ENCODE data around the gene ZNF836. TPM values are rescaled to one million over a fixed set of nuclear protein-coding genes. Genes with fewer than 3 reads are reported as not detected.

ZNF836 gene
- total and polyA plus RNA-seq, 2 of the 13 experiments (the other 11 are each of a cell fraction or from before 2014, with no cell fraction given): 1.6 to 5.3 TPM

GRCh38 chr19:52138278-52138982 is 33.0 kb downstream of the ZNF836 start (continued):
- 0 out of 2 replicates have a peak, but pooled peaks have one; percentile 21 for TF ChIP-seq ZBTB39 (CRISPR knock-in tag; IDR thresholded peaks at IDR 0.05)
- TF ChIP-seq ZNF503 (CRISPR knock-in tag; IDR thresholded peaks at IDR 0.05): no peak
- TF ChIP-seq FOXJ3 (CRISPR knock-in tag; IDR thresholded peaks at IDR 0.05; ENCODE audit: borderline replicate concordance): no peak
- no peak for TF ChIP-seq RBM39 (IDR thresholded peaks at IDR 0.05; ENCODE audit: low read depth, low read length, poor library complexity, severe bottlenecking)
- TF ChIP-seq ZNF782 (CRISPR knock-in tag; IDR thresholded peaks at IDR 0.05; ENCODE audit: borderline replicate concordance): no peak
- TF ChIP-seq NFYC (CRISPR knock-in tag; IDR thresholded peaks at IDR 0.05): no peak
- TF ChIP-seq NCOA2 (CRISPR knock-in tag; IDR thresholded peaks at IDR 0.05): no peak
- no peak for TF ChIP-seq IRF2 (CRISPR knock-in tag; IDR thresholded peaks at IDR 0.05)
- TF ChIP-seq MTF1 (CRISPR knock-in tag; IDR thresholded peaks at IDR 0.05): no peak
- no peak for TF ChIP-seq RARG (CRISPR knock-in tag; IDR thresholded peaks at IDR 0.05; ENCODE audit: low read depth)
- TF ChIP-seq ZNF569 (CRISPR knock-in tag; IDR thresholded peaks at IDR 0.05; ENCODE audit: borderline replicate concordance): no peak
- TF ChIP-seq ZNF20 (CRISPR knock-in tag; IDR thresholded peaks at IDR 0.05): no peak
- TF ChIP-seq ZEB1 (IDR thresholded peaks at IDR 0.05; ENCODE audit: insufficient replicate concordance, low read depth): no peak
- no peak for TF ChIP-seq ZNF792 (CRISPR knock-in tag; IDR thresholded peaks at IDR 0.05)
- TF ChIP-seq ZNF407 (CRISPR knock-in tag; IDR thresholded peaks at IDR 0.05; ENCODE audit: not compliant biosample characterization): no peak
- TF ChIP-seq KMT2B (CRISPR knock-in tag; IDR thresholded peaks at IDR 0.05): no peak

Data from HepG2 (cell line).